ENCODE data around the gene GCNT2.

The GCNT2 gene

DNA sequence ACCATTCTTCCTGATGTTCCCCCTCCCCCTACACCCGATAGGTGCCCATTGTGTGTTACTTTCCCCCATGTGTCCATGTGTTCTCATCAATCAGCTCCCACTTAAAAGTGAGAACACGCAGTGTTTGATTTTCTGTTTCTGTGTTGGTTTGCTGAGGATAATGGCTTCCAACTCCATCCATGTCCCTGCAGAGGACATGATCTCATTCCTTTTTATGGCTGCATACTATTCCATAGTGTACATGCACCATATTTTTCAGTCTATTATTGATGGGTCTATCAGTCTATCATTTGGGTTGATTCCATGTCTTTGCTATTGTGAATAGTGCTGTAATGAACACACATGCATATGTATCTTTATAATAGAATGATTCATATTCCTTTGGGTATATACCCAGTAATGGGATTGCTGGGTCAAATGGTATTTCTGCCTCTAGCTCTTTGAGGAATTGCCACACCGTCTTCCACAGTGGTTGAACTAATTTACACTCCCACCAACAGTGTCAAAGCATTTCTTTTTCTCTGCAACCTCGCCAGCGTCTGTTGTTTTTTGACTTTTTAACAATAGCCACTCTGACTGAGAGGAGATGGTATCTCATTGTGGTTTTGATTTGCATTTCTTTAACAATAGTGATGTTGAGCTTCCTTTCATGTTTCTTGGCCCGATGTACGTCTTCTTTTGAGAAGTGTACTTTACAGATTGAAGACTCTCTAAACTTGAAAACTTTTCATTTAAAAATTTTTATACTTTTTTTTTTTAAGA is 41.0 kb upstream of the GCNT2 start:
- TF ChIP-seq CTCF (IDR thresholded peaks at IDR 0.05; ENCODE audit: low read length) (no peak), EZH2 (IDR thresholded peaks at IDR 0.05; ENCODE audit: borderline replicate concordance, low read length) (no peak)
- no peak overlapping the region for H2AFZ ChIP-seq (ENCODE audit: low read length)
- no peaks in the 10 kb centered on the region for H3K27me3 ChIP-seq (ENCODE audit: insufficient read depth, low read length)
- no peak overlapping the region for H3K27ac ChIP-seq (ENCODE audit: low read depth, low read length, poor library complexity, severe bottlenecking)
- no peaks in the 10 kb centered on the region for H3K4me1 ChIP-seq (ENCODE audit: insufficient read depth, low read length, severe bottlenecking)
- no peaks in the 10 kb centered on the region for H3K36me3 ChIP-seq (ENCODE audit: insufficient read depth, low read length)
- H3K79me2 ChIP-seq (ENCODE audit: insufficient read depth, low read length), result no peaks in the 10 kb centered on the region
- no peak overlapping the region for H3K4me2 ChIP-seq (ENCODE audit: low read length)
- H3K4me3 ChIP-seq (ENCODE audit: low read depth, low read length, poor library complexity, severe bottlenecking), result no peak overlapping the region
- H4K20me1 ChIP-seq (ENCODE audit: insufficient read depth, low read length), result no peaks in the 10 kb centered on the region
- H3F3A ChIP-seq (ENCODE audit: insufficient read depth, low read length), result no peaks in the 10 kb centered on the region
- H3K9ac ChIP-seq (ENCODE audit: low read length), result no peak overlapping the region
- no peaks in the 10 kb centered on the region for H3K9me3 ChIP-seq (ENCODE audit: low read length)
- no peaks in the 10 kb centered on the region for H3K9me2 ChIP-seq (ENCODE audit: low read depth, low read length)

- Histone ChIP-seq H3F3A (ENCODE audit: insufficient read depth, low read length) (no peaks in the 10 kb centered on the region), H3K4me2 (ENCODE audit: low read length) (no peak overlapping the region), H3K4me1 (ENCODE audit: insufficient read depth, low read length, severe bottlenecking) (no peaks in the 10 kb centered on the region), H3K27me3 (ENCODE audit: insufficient read depth, low read length) (no peaks in the 10 kb centered on the region), H3K79me2 (ENCODE audit: insufficient read depth, low read length) (no peaks in the 10 kb centered on the region), H4K20me1 (ENCODE audit: insufficient read depth, low read length) (no peaks in the 10 kb centered on the region), H2AFZ (ENCODE audit: low read length) (no peak overlapping the region), H3K9me2 (ENCODE audit: low read depth, low read length) (no peaks in the 10 kb centered on the region), H3K9me3 (ENCODE audit: low read length) (no peaks in the 10 kb centered on the region), H3K4me3 (ENCODE audit: low read depth, low read length, poor library complexity, severe bottlenecking) (no peak overlapping the region), H3K9ac (ENCODE audit: low read length) (no peak overlapping the region), H3K27ac (ENCODE audit: low read depth, low read length, poor library complexity, severe bottlenecking) (no peak overlapping the region), H3K36me3 (ENCODE audit: insufficient read depth, low read length) (no peaks in the 10 kb centered on the region)
- TF ChIP-seq CTCF (IDR thresholded peaks at IDR 0.05; ENCODE audit: low read length) (no peak), EZH2 (IDR thresholded peaks at IDR 0.05; ENCODE audit: borderline replicate concordance, low read length) (no peak)
Measured at GRCh38 chr6:10481101-10481500, 40.0 kb upstream of the GCNT2 start.

- H3K36me3 ChIP-seq (ENCODE audit: insufficient read depth, low read length), result no peaks in the 10 kb centered on the region
- H3K4me1 ChIP-seq (ENCODE audit: insufficient read depth, low read length, severe bottlenecking), result no peaks in the 10 kb centered on the region
- H2AFZ ChIP-seq (ENCODE audit: low read length), result no peak overlapping the region
- no peaks in the 10 kb centered on the region for H3F3A ChIP-seq (ENCODE audit: insufficient read depth, low read length)
- no peaks in the 10 kb centered on the region; the same call in 1 of the 2 replicates for H3K27me3 ChIP-seq (ENCODE audit: insufficient read depth, low read length)
- H3K9me3 ChIP-seq (ENCODE audit: low read length), result no peaks in the 10 kb centered on the region
- H3K27ac ChIP-seq (ENCODE audit: low read depth, low read length, poor library complexity, severe bottlenecking), result no peak overlapping the region
- H3K4me2 ChIP-seq (ENCODE audit: low read length), result no peak overlapping the region
- no peak overlapping the region for H3K4me3 ChIP-seq (ENCODE audit: low read depth, low read length, poor library complexity, severe bottlenecking)
- H3K79me2 ChIP-seq (ENCODE audit: insufficient read depth, low read length), result no peaks in the 10 kb centered on the region
- no peak overlapping the region for H3K9ac ChIP-seq (ENCODE audit: low read length)
- H4K20me1 ChIP-seq (ENCODE audit: insufficient read depth, low read length), result no peaks in the 10 kb centered on the region
- no peaks in the 10 kb centered on the region for H3K9me2 ChIP-seq (ENCODE audit: low read depth, low read length)
- TF ChIP-seq CTCF (IDR thresholded peaks at IDR 0.05; ENCODE audit: low read length) (no peak), EZH2 (IDR thresholded peaks at IDR 0.05; ENCODE audit: borderline replicate concordance, low read length) (no peak)
Measured at GRCh38 chr6:10482636-10483257, 38.4 kb upstream of the GCNT2 start.
